ENCODE results near the gene ZFP1. TPM values are rescaled to one million over a fixed set of nuclear protein-coding genes. Genes with fewer than 3 reads are reported as not detected.
"Not testable (repeated sequence)": the region's sequence is repeated elsewhere in the genome, so short reads cannot be mapped to it uniquely, and the experiment has no call there.

The ZFP1 gene
- total and polyA plus RNA-seq, 5 donors: 3.8 to 11.2 (median 8.7) TPM

GRCh38 chr16:75127713-75128415 is 20.5 kb upstream of the ZFP1 start:
- no peaks in the 10 kb centered on the region for H3K27me3 ChIP-seq (ENCODE audit: control insufficient read depth, insufficient read depth)
- H3K27ac ChIP-seq (ENCODE audit: low read length): no peak overlapping the region
- no peak overlapping the region for H3K4me3 ChIP-seq (ENCODE audit: low read length)
- WGBS: 63% methylated on average over 4 of the region's 4 CpGs
- DNase-seq (no peak), ATAC-seq (no peak)
- no peaks in the 10 kb centered on the region for H3K4me1 ChIP-seq (ENCODE audit: control insufficient read depth, insufficient read depth, low read length)
- no peaks in the 10 kb centered on the region for H3K9me3 ChIP-seq (ENCODE audit: control insufficient read depth, low read length)
- intact Hi-C loops (cut with DNase I): no loop called here

GRCh38 chr16:75129421-75130149 is 18.7 kb upstream of the ZFP1 start:
- H3K27ac ChIP-seq (ENCODE audit: low read length); DNase-seq; H3K4me3 ChIP-seq (ENCODE audit: low read length); H3K27me3 ChIP-seq (ENCODE audit: control insufficient read depth, insufficient read depth); ATAC-seq; intact Hi-C loops (cut with DNase I); H3K4me1 ChIP-seq (ENCODE audit: control insufficient read depth, insufficient read depth, low read length); H3K9me3 ChIP-seq (ENCODE audit: control insufficient read depth, low read length): not testable (repeated sequence)
- WGBS: 73% methylated on average over 5 of the region's 5 CpGs

- 83% methylated on average over 9 of the region's 9 CpGs for WGBS
- H3K27ac ChIP-seq (ENCODE audit: low read length): no peak overlapping the region
- no peaks in the 10 kb centered on the region for H3K9me3 ChIP-seq (ENCODE audit: control insufficient read depth, low read length)
- no peaks in the 10 kb centered on the region for H3K4me1 ChIP-seq (ENCODE audit: control insufficient read depth, insufficient read depth, low read length)
- intact Hi-C loops (cut with DNase I): no loop called here
- H3K4me3 ChIP-seq (ENCODE audit: low read length): no peak overlapping the region
- DNase-seq (no peak), ATAC-seq (no peak)
- no peaks in the 10 kb centered on the region for H3K27me3 ChIP-seq (ENCODE audit: control insufficient read depth, insufficient read depth)
Measured at GRCh38 chr16:75130150-75130771, 18.1 kb upstream of the ZFP1 start.

- no peak for ATAC-seq
- no peak overlapping the region for H3K4me3 ChIP-seq (ENCODE audit: low read length)
Measured at GRCh38 chr16:75131081-75131480, 17.2 kb upstream of the ZFP1 start.

GRCh38 chr16:75138233-75138632 is 10.1 kb upstream of the ZFP1 start:
- Histone ChIP-seq H3K4me3 (ENCODE audit: low read length) (no peak overlapping the region), H3K4me1 (ENCODE audit: control insufficient read depth, insufficient read depth, low read length) (no peaks in the 10 kb centered on the region), H3K27ac (ENCODE audit: low read length) (no peak overlapping the region), H3K9me3 (ENCODE audit: control insufficient read depth, low read length) (no peaks in the 10 kb centered on the region), H3K27me3 (ENCODE audit: control insufficient read depth, insufficient read depth) (no peaks in the 10 kb centered on the region)
- intact Hi-C loops (cut with DNase I): no loop called here
- WGBS: 63% methylated on average over 8 of the region's 8 CpGs
- no peak for DNase-seq
- no peak for ATAC-seq

More at GRCh38 chr16:75131081-75131480, 17.2 kb upstream of the ZFP1 start:
- 67% methylated on average over 7 of the region's 7 CpGs for WGBS
- Histone ChIP-seq H3K4me1 (ENCODE audit: control insufficient read depth, insufficient read depth, low read length) (no peaks in the 10 kb centered on the region), H3K9me3 (ENCODE audit: control insufficient read depth, low read length) (no peaks in the 10 kb centered on the region), H3K27ac (ENCODE audit: low read length) (no peak overlapping the region), H3K27me3 (ENCODE audit: control insufficient read depth, insufficient read depth) (no peaks in the 10 kb centered on the region)
- intact Hi-C loops (cut with DNase I): no loop called here
- DNase-seq: no peak

- H3K27me3 ChIP-seq (ENCODE audit: control insufficient read depth, insufficient read depth): no peaks in the 10 kb centered on the region
- ATAC-seq (no peak), DNase-seq (no peak)
- no peaks in the 10 kb centered on the region for H3K9me3 ChIP-seq (ENCODE audit: control insufficient read depth, low read length)
- 45% methylated on average over 9 of the region's 9 CpGs for WGBS
- H3K4me1 ChIP-seq (ENCODE audit: control insufficient read depth, insufficient read depth, low read length): no peaks in the 10 kb centered on the region
- H3K4me3 ChIP-seq (ENCODE audit: low read length): no peak overlapping the region
- no peak overlapping the region for H3K27ac ChIP-seq (ENCODE audit: low read length)
- intact Hi-C loops (cut with DNase I): no loop called here
Measured at GRCh38 chr16:75138636-75139035, 9.7 kb upstream of the ZFP1 start.

GRCh38 chr16:75139498-75139897 is 8.8 kb upstream of the ZFP1 start:
- H3K4me1 ChIP-seq (ENCODE audit: control insufficient read depth, insufficient read depth, low read length): no peaks in the 10 kb centered on the region
- 98% methylated on average over 5 of the region's 5 CpGs for WGBS
- DNase-seq (no peak), ATAC-seq (no peak)
- no peaks in the 10 kb centered on the region for H3K27me3 ChIP-seq (ENCODE audit: control insufficient read depth, insufficient read depth)
- no peak overlapping the region for H3K4me3 ChIP-seq (ENCODE audit: low read length)
- no peaks in the 10 kb centered on the region for H3K9me3 ChIP-seq (ENCODE audit: control insufficient read depth, low read length)
- intact Hi-C loops (cut with DNase I): no loop called here
- H3K27ac ChIP-seq (ENCODE audit: low read length): no peak overlapping the region

- intact Hi-C loops (cut with DNase I): no loop called here
- Histone ChIP-seq H3K9me3 (ENCODE audit: control insufficient read depth, low read length) (no peaks in the 10 kb centered on the region), H3K27ac (ENCODE audit: low read length) (no peak overlapping the region), H3K4me3 (ENCODE audit: low read length) (no peak overlapping the region), H3K4me1 (ENCODE audit: control insufficient read depth, insufficient read depth, low read length) (no peaks in the 10 kb centered on the region), H3K27me3 (ENCODE audit: control insufficient read depth, insufficient read depth) (no peaks in the 10 kb centered on the region)
- 84% methylated on average over 6 of the region's 6 CpGs for WGBS
- DNase-seq (no peak), ATAC-seq (no peak)
Measured at GRCh38 chr16:75143941-75144340, 4.4 kb upstream of the ZFP1 start.

GRCh38 chr16:75147968-75148310 is 385 bp upstream of the ZFP1 start:
- Histone ChIP-seq H3K27ac (ENCODE audit: low read length) (no peak overlapping the region), H3K4me1 (ENCODE audit: control insufficient read depth, insufficient read depth, low read length) (no peaks in the 10 kb centered on the region), H3K27me3 (ENCODE audit: control insufficient read depth, insufficient read depth) (no peaks in the 10 kb centered on the region), H3K4me3 (ENCODE audit: low read length) (no peak overlapping the region), H3K9me3 (ENCODE audit: control insufficient read depth, low read length) (no peaks in the 10 kb centered on the region)
- intact Hi-C loops (cut with DNase I): no loop called here
- ATAC-seq (no peak), DNase-seq (no peak)
- WGBS: 56% methylated on average over 3 of the region's 3 CpGs

- Histone ChIP-seq H3K4me1 (ENCODE audit: control insufficient read depth, insufficient read depth, low read length) (peaks cover 2% of the 10 kb centered on the region), H3K27me3 (ENCODE audit: control insufficient read depth, insufficient read depth) (no peaks in the 10 kb centered on the region), H3K9me3 (ENCODE audit: control insufficient read depth, low read length) (no peaks in the 10 kb centered on the region), H3K27ac (ENCODE audit: low read length) (no peak overlapping the region), H3K4me3 (ENCODE audit: low read length) (no peak overlapping the region)
- intact Hi-C loops (cut with DNase I): no loop called here
- ATAC-seq: no peak
- DNase-seq: no peak
- WGBS: 78% methylated on average over 2 of the region's 2 CpGs
Measured at GRCh38 chr16:75151798-75152197, 3.5 kb downstream of the ZFP1 start.

GRCh38 chr16:75152635-75153034 is 4.3 kb downstream of the ZFP1 start:
- Histone ChIP-seq H3K4me3 (ENCODE audit: low read length) (no peak overlapping the region), H3K27ac (ENCODE audit: low read length) (no peak overlapping the region), H3K4me1 (ENCODE audit: control insufficient read depth, insufficient read depth, low read length) (peaks cover 2% of the 10 kb centered on the region), H3K27me3 (ENCODE audit: control insufficient read depth, insufficient read depth) (no peaks in the 10 kb centered on the region), H3K9me3 (ENCODE audit: control insufficient read depth, low read length) (no peaks in the 10 kb centered on the region)
- ATAC-seq (no peak), DNase-seq (no peak)
- intact Hi-C loops (cut with DNase I): no loop called here

Measured in right cardiac atrium (tissue), 5 donors.